Activated T-cell treated with anti-CD3 and anti-CD28 coated beads, Interleukin-2, amount 50 U/mL, for 4 hours (primary cell): Measurements from ENCODE around the gene TMTC4. TPM values are rescaled to one million over a fixed set of nuclear protein-coding genes. Genes with fewer than 3 reads are reported as not detected.
A peak's percentile ranks its signal among the peaks of the same experiment; 100 is the strongest.

ENCODE experiments used
- ATAC-seq, 2 donors: fragments of 200-7000 bp; cut with Tn5 transposase; one replicate each; pipeline ENCODE4 v1.10.0; 2021
- DNase-seq: peaks from one replicate; pipeline ENCODE4 v3.0.0-alpha.2; 2020
- H3K27me3 Mint-ChIP-seq: one replicate; pipeline ENCODE4 v1.8.0; 2021; ENCODE audit warnings: low read depth, mixed read lengths
- H3K36me3 Mint-ChIP-seq: one replicate; pipeline ENCODE4 v1.8.0; 2022; ENCODE audit warnings: mixed read lengths; ENCODE audit not compliant: insufficient read depth
- H3K4me1 Mint-ChIP-seq: one replicate; pipeline ENCODE4 v1.8.0; 2021; ENCODE audit warnings: low read depth, mixed read lengths
- H3K4me3 Mint-ChIP-seq: one replicate; pipeline ENCODE4 v1.8.0; 2021; ENCODE audit warnings: mild to moderate bottlenecking, moderate library complexity, mixed read lengths
- H3K9me3 Mint-ChIP-seq: one replicate; pipeline ENCODE4 v1.8.0; 2021; ENCODE audit warnings: mixed read lengths
- total RNA-seq, 3 donors: library from RNA; stranded (reverse); gene quantifications; one replicate each; pipeline ENCODE4 v1.2.1, GENCODE V29; 2021

Gene TMTC4
- total RNA-seq, 3 donors from 2014 or later, result 8.6 to 13.8 (median 11.7) TPM

DNA sequence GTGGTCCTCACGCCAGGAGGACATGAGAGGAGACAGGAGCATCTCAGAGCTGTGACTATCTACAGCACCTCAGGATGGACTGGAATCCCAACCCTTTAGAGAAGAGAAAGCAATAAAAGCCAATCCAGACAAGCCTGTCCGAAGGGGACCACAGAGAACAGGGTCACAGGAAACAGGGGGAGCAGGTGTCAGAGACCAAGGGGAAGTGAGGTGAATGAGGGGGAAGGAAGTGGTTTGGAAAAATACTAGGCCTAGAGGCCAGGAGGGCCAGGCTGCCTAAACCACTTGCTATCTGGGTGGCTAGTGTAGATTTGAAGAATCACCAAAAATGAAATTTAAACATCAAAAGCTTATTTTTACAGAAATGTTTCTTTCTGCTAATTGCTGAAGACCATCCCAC lies 16.2 kb downstream of the TMTC4 start:
- ATAC-seq (peak; percentile 46 to 58), DNase-seq (no peak)
- Mint-ChIP-seq H3K27me3 (no peaks in the 10 kb centered on the region), H3K4me3 (no peak overlapping the region), H3K9me3 (no peaks in the 10 kb centered on the region), H3K36me3 (peaks cover 34% of the 10 kb centered on the region), H3K4me1 (peaks cover 20% of the 10 kb centered on the region)

DNA sequence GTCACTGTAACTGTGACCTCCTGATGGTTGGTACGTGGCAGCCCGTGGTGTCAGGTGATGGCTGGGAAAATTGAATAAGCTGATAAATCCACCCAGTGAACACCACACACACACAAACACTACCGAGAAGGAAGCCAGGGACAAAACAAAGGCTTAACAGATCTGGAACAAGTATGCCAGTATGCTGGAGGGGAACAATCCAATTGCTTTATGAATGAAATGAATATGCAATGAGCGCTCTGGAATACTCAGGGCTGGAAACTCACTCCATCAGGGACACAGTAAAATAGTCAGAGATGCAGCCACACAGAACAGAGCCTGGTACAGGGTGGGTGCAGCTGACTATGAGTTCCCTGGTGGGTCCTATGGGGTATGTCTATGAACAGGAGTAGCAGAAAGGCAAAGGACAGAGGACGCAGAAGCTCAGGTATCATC lies 16.7 kb downstream of the TMTC4 start:
- Mint-ChIP-seq H3K4me3 (no peak overlapping the region), H3K9me3 (no peaks in the 10 kb centered on the region), H3K4me1 (peaks cover 20% of the 10 kb centered on the region), H3K36me3 (peaks cover 33% of the 10 kb centered on the region), H3K27me3 (no peaks in the 10 kb centered on the region)
- DNase-seq (no peak), ATAC-seq (no peak)

DNA sequence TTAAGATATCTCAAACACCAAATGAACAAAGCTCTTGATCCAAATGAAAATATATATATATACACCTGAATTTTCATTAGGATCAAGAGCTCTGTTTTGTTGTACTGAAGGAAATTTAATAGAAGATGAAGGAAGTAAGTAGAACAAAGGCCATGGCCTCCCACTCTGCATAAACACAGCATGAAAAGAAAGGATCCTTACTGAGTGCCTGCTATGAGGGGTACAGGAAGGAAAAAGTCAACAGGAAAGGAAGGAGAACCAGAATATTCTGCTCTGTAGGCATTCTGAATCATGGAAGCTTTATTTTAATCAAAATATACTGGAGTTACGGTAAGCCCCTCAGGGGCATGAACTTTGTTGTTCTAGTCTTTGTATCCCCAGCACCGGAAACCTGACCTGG lies 22.1 kb downstream of the TMTC4 start:
- H3K27me3 Mint-ChIP-seq, result no peaks in the 10 kb centered on the region
- ATAC-seq (no peak), DNase-seq (no peak)
- H3K4me1 Mint-ChIP-seq, result no peaks in the 10 kb centered on the region
- H3K4me3 Mint-ChIP-seq, result no peak overlapping the region
- peaks cover 33% of the 10 kb centered on the region for H3K36me3 Mint-ChIP-seq
- H3K9me3 Mint-ChIP-seq, result no peaks in the 10 kb centered on the region

GRCh38 chr13:100650326-100650725 lies 24.3 kb downstream of the TMTC4 start:
- peaks cover 20% of the 10 kb centered on the region for H3K36me3 Mint-ChIP-seq
- no peak for DNase-seq
- no peaks in the 10 kb centered on the region for H3K27me3 Mint-ChIP-seq
- H3K4me3 Mint-ChIP-seq, result no peak overlapping the region
- H3K4me1 Mint-ChIP-seq, result no peaks in the 10 kb centered on the region
- H3K9me3 Mint-ChIP-seq, result no peaks in the 10 kb centered on the region
- ATAC-seq, result no peak

DNA sequence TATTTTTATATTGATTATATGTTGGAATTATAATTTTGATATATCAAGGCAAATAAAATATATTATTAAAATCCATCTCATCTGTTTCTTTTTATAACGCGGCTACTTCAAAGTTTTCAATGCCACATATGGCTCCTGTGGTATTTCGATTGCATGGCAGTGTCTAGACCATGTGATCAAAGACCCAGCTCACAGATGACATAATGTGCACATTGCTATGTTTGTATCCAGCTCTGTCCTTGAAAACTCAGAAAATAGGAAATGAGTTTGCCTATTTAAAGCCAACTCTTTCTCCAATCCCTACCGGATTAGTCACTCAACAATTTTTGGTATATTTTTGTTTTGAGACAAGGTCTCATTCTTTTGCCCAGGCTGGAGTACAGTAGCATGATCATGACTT lies 26.2 kb downstream of the TMTC4 start:
- H3K27me3 Mint-ChIP-seq, result no peaks in the 10 kb centered on the region

DNA sequence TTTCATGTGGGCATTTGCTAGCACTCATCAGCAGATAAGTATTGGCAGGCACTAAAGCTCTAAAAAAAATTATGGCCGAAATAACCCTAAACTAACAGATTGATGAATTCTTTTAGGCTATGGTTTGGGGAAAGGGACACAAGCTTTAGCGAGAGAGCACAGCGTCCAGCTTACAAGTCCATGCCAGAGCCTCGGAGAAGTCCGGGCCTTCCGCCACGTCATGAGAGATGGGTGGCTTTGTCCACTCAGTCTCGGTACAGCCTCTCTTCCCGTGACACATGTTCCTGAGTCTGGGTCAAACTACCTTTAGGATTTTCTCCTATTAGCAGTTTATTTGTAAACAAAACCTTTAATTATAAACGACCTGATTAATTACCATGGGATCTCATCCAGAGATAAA lies 27.7 kb downstream of the TMTC4 start:
- H3K36me3 Mint-ChIP-seq, result peaks cover 17% of the 10 kb centered on the region
- no peaks in the 10 kb centered on the region for H3K4me1 Mint-ChIP-seq
- no peak for ATAC-seq
- H3K4me3 Mint-ChIP-seq, result no peak overlapping the region
- DNase-seq, result no peak
- H3K9me3 Mint-ChIP-seq, result no peaks in the 10 kb centered on the region
- H3K27me3 Mint-ChIP-seq, result no peaks in the 10 kb centered on the region

More for the DNA sequence above, 26.2 kb downstream of the TMTC4 start:
- Mint-ChIP-seq H3K9me3 (no peaks in the 10 kb centered on the region), H3K36me3 (peaks cover 21% of the 10 kb centered on the region), H3K4me1 (no peaks in the 10 kb centered on the region), H3K4me3 (no peak overlapping the region)
- ATAC-seq (no peak), DNase-seq (no peak)

DNA sequence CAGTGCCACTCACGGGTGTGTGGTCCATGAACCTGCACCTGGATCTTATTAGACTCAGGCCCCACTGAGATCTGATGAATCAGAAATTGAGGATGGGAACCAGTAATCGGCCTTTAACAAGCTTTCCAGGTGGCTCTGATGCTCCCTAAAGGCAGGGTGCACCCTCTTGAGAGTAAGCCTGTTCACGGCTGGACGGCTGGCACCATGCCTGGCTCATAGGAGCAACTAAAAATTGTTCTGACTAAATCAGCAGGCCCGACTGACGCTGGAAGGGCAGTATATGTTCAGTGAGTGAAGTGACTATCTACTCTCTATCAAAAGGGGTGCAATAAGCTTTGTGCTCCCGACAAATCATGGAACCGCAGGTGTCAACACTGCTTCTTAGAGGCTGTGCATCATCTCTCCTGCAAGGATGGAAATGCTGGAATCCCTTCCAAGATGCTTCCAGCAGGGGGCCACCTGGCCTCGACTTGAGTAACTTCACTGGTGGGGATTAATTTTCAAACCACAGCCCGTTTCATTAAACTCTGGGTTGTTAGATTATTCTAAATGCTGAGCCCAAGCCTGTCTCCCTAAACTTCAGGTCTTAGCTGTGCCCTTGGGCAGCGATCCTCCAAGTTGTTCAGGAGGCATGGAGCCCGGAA lies 28.4 kb downstream of the TMTC4 start:
- H3K27me3 Mint-ChIP-seq, result no peaks in the 10 kb centered on the region

DNA sequence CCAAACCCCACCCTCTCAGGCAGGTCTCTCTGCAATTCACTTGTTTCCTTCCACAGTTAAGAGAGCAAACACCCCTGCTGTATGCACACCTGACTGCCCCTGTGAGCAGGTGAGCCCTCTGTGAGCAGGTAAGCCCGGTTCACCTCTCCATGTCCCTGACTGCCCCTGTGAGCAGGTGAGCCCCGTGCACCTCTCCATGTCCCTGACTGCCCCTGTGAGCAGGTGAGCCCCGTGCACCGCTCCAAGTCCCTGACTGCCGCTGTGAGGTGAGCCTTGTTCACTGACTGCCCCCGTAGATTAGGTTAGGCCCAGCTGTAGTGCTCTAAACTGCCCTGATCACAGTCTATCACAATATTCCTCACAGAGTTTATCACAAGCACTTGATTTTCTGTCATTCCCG lies 29.2 kb downstream of the TMTC4 start:
- Mint-ChIP-seq H3K4me1 (no peaks in the 10 kb centered on the region), H3K36me3 (peaks cover 16% of the 10 kb centered on the region), H3K9me3 (no peaks in the 10 kb centered on the region), H3K4me3 (no peak overlapping the region), H3K27me3 (no peaks in the 10 kb centered on the region)
- ATAC-seq, result no peak
- no peak for DNase-seq

More for the DNA sequence above, 28.4 kb downstream of the TMTC4 start:
- no peak for ATAC-seq
- H3K4me3 Mint-ChIP-seq, result no peak overlapping the region
- no peaks in the 10 kb centered on the region for H3K4me1 Mint-ChIP-seq
- no peak for DNase-seq
- H3K9me3 Mint-ChIP-seq, result no peaks in the 10 kb centered on the region
- H3K36me3 Mint-ChIP-seq, result peaks cover 19% of the 10 kb centered on the region

DNA sequence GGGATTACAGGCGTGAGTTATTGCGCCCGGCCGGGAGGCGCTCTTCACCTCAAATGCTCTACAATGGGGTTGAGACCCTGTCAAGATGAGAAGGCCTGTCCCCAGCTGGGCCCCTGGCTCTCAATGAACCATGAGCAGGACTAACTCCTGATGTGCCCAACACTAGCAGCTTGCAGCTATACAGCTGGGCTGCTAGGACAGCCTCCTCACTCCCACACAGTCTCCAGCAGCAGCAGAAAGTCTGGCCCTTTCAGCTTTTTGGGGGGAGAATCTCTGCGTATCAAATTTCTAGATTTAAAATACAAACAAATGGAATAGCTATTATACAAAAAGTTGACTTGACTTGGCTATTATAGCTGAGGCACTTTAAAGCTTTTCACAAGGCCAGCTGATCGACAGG lies 30.2 kb downstream of the TMTC4 start:
- H3K4me3 Mint-ChIP-seq, result no peak overlapping the region
- DNase-seq (no peak), ATAC-seq (no peak)
- H3K36me3 Mint-ChIP-seq, result peaks cover 11% of the 10 kb centered on the region
- H3K27me3 Mint-ChIP-seq, result no peaks in the 10 kb centered on the region
- H3K9me3 Mint-ChIP-seq, result no peaks in the 10 kb centered on the region
- H3K4me1 Mint-ChIP-seq, result no peaks in the 10 kb centered on the region

GRCh38 chr13:100637796-100638195 lies 36.8 kb downstream of the TMTC4 start:
- Mint-ChIP-seq H3K36me3 (peaks cover 26% of the 10 kb centered on the region), H3K9me3 (no peaks in the 10 kb centered on the region), H3K27me3 (no peaks in the 10 kb centered on the region), H3K4me3 (no peak overlapping the region), H3K4me1 (no peaks in the 10 kb centered on the region)
- ATAC-seq, result no peak
- no peak for DNase-seq

DNA sequence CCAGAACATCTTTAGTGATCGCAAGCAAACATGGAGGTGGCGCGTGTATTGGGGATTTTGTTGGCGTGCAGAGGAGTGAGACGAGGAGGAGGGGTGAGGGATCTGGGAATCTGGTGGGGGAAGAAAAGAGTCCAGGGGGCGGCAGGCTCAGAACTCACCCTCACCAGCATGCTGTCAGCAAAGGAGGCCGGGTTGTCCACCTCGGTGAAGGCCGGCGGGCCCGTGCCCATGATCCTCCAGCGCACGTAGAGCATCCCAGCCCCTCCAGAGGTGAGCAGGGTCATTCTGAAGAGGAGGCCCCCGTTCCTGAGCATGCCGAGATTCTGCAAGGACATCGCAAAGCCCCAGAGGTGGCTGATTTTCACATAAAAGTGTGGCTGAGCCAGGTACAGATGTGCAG lies 37.2 kb downstream of the TMTC4 start:
- DNase-seq (no peak), ATAC-seq (no peak)
- H3K4me1 Mint-ChIP-seq, result no peaks in the 10 kb centered on the region
- H3K9me3 Mint-ChIP-seq, result no peaks in the 10 kb centered on the region
- no peak overlapping the region for H3K4me3 Mint-ChIP-seq
- H3K27me3 Mint-ChIP-seq, result no peaks in the 10 kb centered on the region
- H3K36me3 Mint-ChIP-seq, result peaks cover 26% of the 10 kb centered on the region

DNA sequence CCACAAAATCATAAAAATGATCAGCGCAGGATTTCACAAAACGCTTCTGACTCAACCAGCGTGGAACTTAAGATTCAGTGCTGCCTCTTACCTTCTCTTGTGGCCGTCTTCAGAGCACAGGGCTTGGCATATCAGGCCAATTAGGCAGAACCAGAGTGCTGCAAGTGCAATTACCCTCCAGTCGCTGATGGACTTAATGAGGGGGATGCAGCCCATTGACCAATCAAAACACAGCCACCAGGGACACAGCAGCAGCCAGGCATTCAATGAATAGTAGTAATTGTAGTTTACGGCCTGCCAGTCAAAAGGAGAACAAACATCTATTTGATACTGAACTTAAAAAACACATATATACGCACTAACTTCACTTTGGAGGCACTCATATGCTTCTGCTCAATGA lies 38.2 kb downstream of the TMTC4 start:
- no peaks in the 10 kb centered on the region for H3K9me3 Mint-ChIP-seq
- no peak for ATAC-seq

DNA sequence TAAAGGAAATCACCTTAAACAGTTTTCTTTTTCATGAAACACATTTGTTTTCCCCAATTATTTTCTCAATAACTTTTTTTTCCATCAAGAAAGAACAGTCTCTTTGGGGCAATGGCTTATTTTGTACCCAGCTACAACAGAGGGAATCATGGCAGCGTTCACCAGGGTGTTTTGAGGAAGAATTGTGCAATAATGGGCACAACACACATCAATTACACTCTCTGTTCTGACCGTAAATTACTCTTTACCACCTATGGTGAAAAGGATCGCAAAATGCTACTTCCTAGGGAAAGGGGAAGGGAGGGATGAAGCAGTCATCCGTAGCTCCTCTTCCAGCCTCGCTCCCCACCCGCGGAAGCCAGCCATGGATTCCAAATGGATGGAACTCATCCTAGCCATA lies 38.6 kb downstream of the TMTC4 start:
- no peak for ATAC-seq
- Mint-ChIP-seq H3K4me3 (no peak overlapping the region), H3K4me1 (no peaks in the 10 kb centered on the region), H3K9me3 (no peaks in the 10 kb centered on the region), H3K27me3 (no peaks in the 10 kb centered on the region), H3K36me3 (peaks cover 26% of the 10 kb centered on the region)
- DNase-seq, result no peak

More for the DNA sequence above, 38.2 kb downstream of the TMTC4 start:
- Mint-ChIP-seq H3K4me3 (no peak overlapping the region), H3K27me3 (no peaks in the 10 kb centered on the region), H3K4me1 (no peaks in the 10 kb centered on the region), H3K36me3 (peaks cover 26% of the 10 kb centered on the region)
- no peak for DNase-seq

- Mint-ChIP-seq H3K4me1 (no peaks in the 10 kb centered on the region), H3K27me3 (no peaks in the 10 kb centered on the region), H3K4me3 (no peak overlapping the region), H3K9me3 (no peaks in the 10 kb centered on the region), H3K36me3 (peaks cover 36% of the 10 kb centered on the region)
- DNase-seq (no peak), ATAC-seq (no peak)
Measured at GRCh38 chr13:100634696-100635095, 39.9 kb downstream of the TMTC4 start.

- H3K36me3 Mint-ChIP-seq, result peaks cover 45% of the 10 kb centered on the region
- H3K4me1 Mint-ChIP-seq, result no peaks in the 10 kb centered on the region
- DNase-seq, result no peak
- no peaks in the 10 kb centered on the region for H3K9me3 Mint-ChIP-seq
- no peaks in the 10 kb centered on the region for H3K27me3 Mint-ChIP-seq
- ATAC-seq, result no peak
- no peak overlapping the region for H3K4me3 Mint-ChIP-seq
Measured at GRCh38 chr13:100633461-100633860, 41.1 kb downstream of the TMTC4 start.
